Measurements from ENCODE around the gene P2RX7. TPM values are rescaled to one million over a fixed set of nuclear protein-coding genes. Genes with fewer than 3 reads are reported as not detected.
A peak's percentile ranks its signal among the peaks of the same experiment; 100 is the strongest.

The P2RX7 gene
- total and polyA plus RNA-seq, 9 of the 15 experiments (the other 6 are each of a cell fraction or from before 2014, with no cell fraction given): 0.04 to 0.65 (median 0.30) TPM

DNA sequence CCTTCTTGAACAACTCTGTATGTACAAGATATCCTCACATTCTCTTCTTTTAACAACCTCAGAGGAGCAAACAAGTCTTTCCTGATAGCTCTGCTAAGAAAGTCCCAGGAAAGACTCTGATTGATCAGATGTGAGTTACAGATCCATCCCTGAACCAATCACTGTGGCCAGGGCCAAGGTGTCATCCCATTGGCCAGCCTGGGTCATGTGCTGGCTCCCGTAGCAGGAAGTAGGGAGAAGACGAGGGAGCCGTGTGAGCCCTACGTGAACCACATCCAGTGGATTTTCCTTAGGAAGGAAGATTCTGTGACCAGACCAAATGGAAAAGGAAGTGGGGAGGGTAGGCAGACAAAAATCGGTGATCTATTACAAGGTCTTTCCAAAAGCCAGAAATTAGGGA is 5.6 kb downstream of the P2RX7 start (continued):
- TF ChIP-seq SMAD4 (CRISPR knock-in tag; conservative IDR thresholded peaks at IDR 0.05): no peak
- no peak for TF ChIP-seq GABPA (tag; conservative IDR thresholded peaks at IDR 0.05; ENCODE audit: low read depth)
- no peak for TF ChIP-seq NCOA4 (IDR thresholded peaks at IDR 0.05; ENCODE audit: partially characterized antibody)
- no peak for TF ChIP-seq TAF1 (IDR thresholded peaks at IDR 0.05; ENCODE audit: control insufficient read depth, extremely low read depth, insufficient read depth, low read length, severe bottlenecking)
- TF ChIP-seq NCOA2 (IDR thresholded peaks at IDR 0.05; ENCODE audit: partially characterized antibody in 2 of 2): no peak
- TF ChIP-seq HMG20A (CRISPR knock-in tag; conservative IDR thresholded peaks at IDR 0.05): no peak
- TF ChIP-seq CBX5 (IDR thresholded peaks at IDR 0.05; ENCODE audit: borderline replicate concordance, low read depth): no peak
- no peak for TF ChIP-seq DNMT1 (IDR thresholded peaks at IDR 0.05)
- no peak for TF ChIP-seq RAD21 (CRISPR knock-in tag; conservative IDR thresholded peaks at IDR 0.05 in 1 of 2, IDR thresholded peaks at IDR 0.05 in 1 of 2)
- 0 out of 3 replicates have a peak, but pooled peaks of 1 of the 2 experiments have one; percentile 21 for TF ChIP-seq CBX3 (IDR thresholded peaks at IDR 0.05; ENCODE audit: borderline replicate concordance in 1 of 2, low read length in 2 of 2)
- no peak for TF ChIP-seq ZNF766 (CRISPR knock-in tag; conservative IDR thresholded peaks at IDR 0.05)
- TF ChIP-seq, protein P1, sequence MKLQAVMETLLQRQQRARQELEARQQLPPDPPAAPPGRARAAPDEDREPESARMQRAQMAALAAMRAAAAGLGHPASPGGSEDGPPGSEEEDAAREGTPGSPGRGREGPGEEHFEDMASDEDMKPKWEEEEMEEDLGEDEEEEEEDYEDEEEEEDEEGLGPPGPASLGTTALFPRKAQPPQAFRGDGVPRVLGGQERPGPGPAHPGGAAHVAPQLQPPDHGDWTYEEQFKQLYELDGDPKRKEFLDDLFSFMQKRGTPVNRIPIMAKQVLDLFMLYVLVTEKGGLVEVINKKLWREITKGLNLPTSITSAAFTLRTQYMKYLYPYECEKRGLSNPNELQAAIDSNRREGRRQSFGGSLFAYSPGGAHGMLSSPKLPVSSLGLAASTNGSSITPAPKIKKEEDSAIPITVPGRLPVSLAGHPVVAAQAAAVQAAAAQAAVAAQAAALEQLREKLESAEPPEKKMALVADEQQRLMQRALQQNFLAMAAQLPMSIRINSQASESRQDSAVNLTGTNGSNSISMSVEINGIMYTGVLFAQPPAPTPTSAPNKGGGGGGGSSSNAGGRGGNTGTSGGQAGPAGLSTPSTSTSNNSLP (IDR thresholded peaks at IDR 0.05; ENCODE audit: borderline replicate concordance, low read depth, low read length): no peak
- peak; percentile 48; the same call in 1 of the 2 replicates for TF ChIP-seq EHMT2 (IDR thresholded peaks at IDR 0.05)
- no peak for TF ChIP-seq HMG20B (CRISPR knock-in tag; IDR thresholded peaks at IDR 0.05)
- no peak for TF ChIP-seq ZNF174 (CRISPR knock-in tag; IDR thresholded peaks at IDR 0.05)
- no peak for TF ChIP-seq COPS2 (conservative IDR thresholded peaks at IDR 0.05)
- TF ChIP-seq, protein P2, sequence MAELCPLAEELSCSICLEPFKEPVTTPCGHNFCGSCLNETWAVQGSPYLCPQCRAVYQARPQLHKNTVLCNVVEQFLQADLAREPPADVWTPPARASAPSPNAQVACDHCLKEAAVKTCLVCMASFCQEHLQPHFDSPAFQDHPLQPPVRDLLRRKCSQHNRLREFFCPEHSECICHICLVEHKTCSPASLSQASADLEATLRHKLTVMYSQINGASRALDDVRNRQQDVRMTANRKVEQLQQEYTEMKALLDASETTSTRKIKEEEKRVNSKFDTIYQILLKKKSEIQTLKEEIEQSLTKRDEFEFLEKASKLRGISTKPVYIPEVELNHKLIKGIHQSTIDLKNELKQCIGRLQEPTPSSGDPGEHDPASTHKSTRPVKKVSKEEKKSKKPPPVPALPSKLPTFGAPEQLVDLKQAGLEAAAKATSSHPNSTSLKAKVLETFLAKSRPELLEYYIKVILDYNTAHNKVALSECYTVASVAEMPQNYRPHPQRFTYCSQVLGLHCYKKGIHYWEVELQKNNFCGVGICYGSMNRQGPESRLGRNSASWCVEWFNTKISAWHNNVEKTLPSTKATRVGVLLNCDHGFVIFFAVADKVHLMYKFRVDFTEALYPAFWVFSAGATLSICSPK (IDR thresholded peaks at IDR 0.05; ENCODE audit: borderline replicate concordance): no peak
- TF ChIP-seq ELF2 (CRISPR knock-in tag; IDR thresholded peaks at IDR 0.05): peak; percentile 48; the same call in 1 of the 2 replicates
- no peak for TF ChIP-seq ZNF23 (CRISPR knock-in tag; IDR thresholded peaks at IDR 0.05)
- TF ChIP-seq KLF6 (CRISPR knock-in tag; IDR thresholded peaks at IDR 0.05; ENCODE audit: borderline replicate concordance): no peak
- TF ChIP-seq, protein P3, sequence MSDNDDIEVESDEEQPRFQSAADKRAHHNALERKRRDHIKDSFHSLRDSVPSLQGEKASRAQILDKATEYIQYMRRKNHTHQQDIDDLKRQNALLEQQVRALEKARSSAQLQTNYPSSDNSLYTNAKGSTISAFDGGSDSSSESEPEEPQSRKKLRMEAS (CRISPR knock-in tag; IDR thresholded peaks at IDR 0.05): no peak
- no peak for TF ChIP-seq NFE2 (IDR thresholded peaks at IDR 0.05; ENCODE audit: low read depth)
